GM12878 (cell line): Measurements from ENCODE around the gene NHERF2. TPM values are rescaled to one million over a fixed set of nuclear protein-coding genes. Genes with fewer than 3 reads are reported as not detected.

Experiments used
- BACH1 ChIP-seq: fragments of 450-650 bp; IDR thresholded peaks from 2 replicates; pipeline ENCODE4 v1.6.1; 2017; ENCODE audit warnings: mild to moderate bottlenecking, borderline replicate concordance
- FOS ChIP-seq: IDR thresholded peaks from 3 replicates; pipeline ENCODE4 v1.6.1; 2011; ENCODE audit warnings: borderline replicate concordance; ENCODE audit not compliant: insufficient read length; ENCODE audit errors: extremely low read depth
- FOXK2 ChIP-seq: fragments of 450-650 bp; IDR thresholded peaks from 2 replicates; pipeline ENCODE4 v1.6.1; 2017; ENCODE audit warnings: mild to moderate bottlenecking, moderate library complexity
- FOXM1 ChIP-seq: IDR thresholded peaks from 2 replicates; pipeline ENCODE4 v1.6.1; 2012; ENCODE audit warnings: low read depth, mild to moderate bottlenecking, inconsistent platforms, low read length, moderate library complexity
- HCFC1 ChIP-seq: fragments of 150-350 bp; IDR thresholded peaks from 2 replicates; pipeline ENCODE4 v1.6.1; 2014; ENCODE audit warnings: low read length
- IRF4 ChIP-seq: IDR thresholded peaks from 2 replicates; pipeline ENCODE4 v1.6.1; 2011; ENCODE audit warnings: low read depth, low read length
- MYB ChIP-seq: fragments of 150-350 bp; IDR thresholded peaks from 2 replicates; pipeline ENCODE4 v1.6.1; 2014; ENCODE audit warnings: mild to moderate bottlenecking, low read depth, low read length, borderline replicate concordance
- NBN ChIP-seq: fragments of 450-650 bp; IDR thresholded peaks from 2 replicates; pipeline ENCODE4 v1.6.1; 2016
- NFYA ChIP-seq: IDR thresholded peaks from 2 replicates; pipeline ENCODE4 v1.6.1; 2011; ENCODE audit warnings: low read depth, mild to moderate bottlenecking, low read length, improper control_type of control experiment, borderline replicate concordance
- PAX8 ChIP-seq: fragments of 450-650 bp; IDR thresholded peaks from 2 replicates; pipeline ENCODE4 v1.6.1; 2017; ENCODE audit warnings: mild to moderate bottlenecking, moderate library complexity
- POLR2AphosphoS5 ChIP-seq: IDR thresholded peaks from 2 replicates; pipeline ENCODE4 v1.6.1; 2011; ENCODE audit warnings: mild to moderate bottlenecking, low read length, inconsistent platforms
- RB1 ChIP-seq: fragments of 450-650 bp; formaldehyde crosslinking; IDR thresholded peaks from 2 replicates; pipeline ENCODE4 v1.6.1; 2017; ENCODE audit warnings: mild to moderate bottlenecking, borderline replicate concordance
- TBL1XR1 ChIP-seq: IDR thresholded peaks from 2 replicates; pipeline ENCODE4 v1.6.1; 2012; ENCODE audit warnings: low read depth, low read length, improper control_type of control experiment
- TCF7 ChIP-seq: IDR thresholded peaks from 2 replicates; pipeline ENCODE4 v1.6.1; 2014; ENCODE audit warnings: antibody characterized with exemption, borderline replicate concordance
- polyA plus RNA-seq, 11 experiments: library from polyadenylated mRNA; depleted of rRNA in 4 of 11; unstranded in 6 of 11; stranded (reverse) in 5 of 11; fragments of >200 nt; fragmentation: Nextera tagmentation in 4 of 11; fragmentation: Illumina TruSeq in 1 of 11; extraction: Ambion mirVana in 4 of 11; extraction: Trizol in 1 of 11; gene quantifications; 1 replicate in 1 of 11; 2 replicates in 10 of 11; pipeline versions ENCODE4 v1.2.1 to v1.2.3, GENCODE V29; 2011 to 2016; ENCODE audit warnings: inconsistent platforms in 2 of 11, missing spikeins in 2 of 11, low read depth in 1 of 11
- total RNA-seq, 4 experiments: library from RNA; depleted of rRNA in 3 of 4; stranded (reverse); fragments of >200 nt in 3 of 4; fragmentation: Illumina TruSeq in 1 of 4; extraction: Trizol in 1 of 4; gene quantifications; 2 replicates each; pipeline versions ENCODE4 v1.2.1 to v1.2.3, GENCODE V29; 2013 to 2021
- TF ChIP-seq, protein P1 (sequence below): fragments of 450-650 bp; IDR thresholded peaks from 2 replicates; pipeline ENCODE4 v1.6.1; 2017; ENCODE audit warnings: mild to moderate bottlenecking, moderate library complexity
- TF ChIP-seq, protein P2 (sequence below): fragments of 450-650 bp; IDR thresholded peaks from 2 replicates; pipeline ENCODE4 v1.6.1; 2016; ENCODE audit warnings: mild to moderate bottlenecking, moderate library complexity, borderline replicate concordance
- TF ChIP-seq, protein P3 (sequence below): fragments of 450-650 bp; IDR thresholded peaks from 2 replicates; pipeline ENCODE4 v1.6.1; 2014; ENCODE audit warnings: mild to moderate bottlenecking
- TF ChIP-seq, protein P4 (sequence below): IDR thresholded peaks from 2 replicates; pipeline ENCODE4 v1.6.1; 2012; ENCODE audit warnings: low read depth, low read length, improper control_type of control experiment
- TF ChIP-seq, protein P5 (sequence below): fragments of 450-650 bp; IDR thresholded peaks from 2 replicates; pipeline ENCODE4 v1.6.1; 2017; ENCODE audit warnings: borderline replicate concordance

NHERF2 gene
- total and polyA plus RNA-seq, 10 of the 15 experiments (the other 5 are each of a cell fraction or from before 2014, with no cell fraction given), result 0.05 to 0.31 (median 0.08) TPM; not detected in 4

DNA sequence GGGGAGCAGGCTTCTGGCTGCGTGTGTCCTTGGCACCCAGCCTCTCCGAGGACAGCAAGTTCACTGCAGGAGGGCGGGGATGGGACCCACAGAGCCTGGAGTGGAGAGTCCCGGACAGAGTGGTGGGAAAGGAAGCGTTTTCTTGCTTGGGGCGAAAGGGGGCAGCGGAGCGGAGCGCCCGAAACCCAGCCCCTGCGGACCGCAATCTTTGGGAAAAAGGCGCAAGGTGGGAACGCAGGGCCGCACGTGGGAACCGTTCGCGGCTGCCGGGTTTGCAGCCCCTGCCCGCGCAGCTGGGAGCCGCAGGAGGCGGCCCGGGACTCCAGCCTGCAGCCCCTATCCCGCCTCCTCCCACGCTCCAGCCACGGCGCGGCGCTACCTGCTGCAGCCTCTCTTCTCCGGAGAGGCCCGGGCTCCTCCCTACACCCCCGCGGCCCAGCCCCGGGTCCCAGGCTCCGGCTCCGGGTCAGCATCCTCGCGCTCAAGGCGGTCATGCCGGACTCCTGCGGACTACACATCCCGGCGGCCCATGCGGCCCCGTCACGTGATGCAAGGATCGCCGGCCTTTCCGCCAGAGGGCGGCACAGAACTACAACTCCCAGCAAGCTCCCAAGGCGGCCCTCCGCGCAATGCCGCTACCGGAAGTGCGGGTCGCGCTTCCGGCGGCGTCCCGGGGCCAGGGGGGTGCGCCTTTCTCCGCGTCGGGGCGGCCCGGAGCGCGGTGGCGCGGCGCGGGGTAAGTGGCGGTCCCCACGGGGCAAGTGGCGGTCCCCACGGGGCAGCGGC lies 20.8 kb downstream of the NHERF2 start, which contains the start of the genes NTHL1 and TSC2 (continued):
- TF ChIP-seq, protein P1, sequence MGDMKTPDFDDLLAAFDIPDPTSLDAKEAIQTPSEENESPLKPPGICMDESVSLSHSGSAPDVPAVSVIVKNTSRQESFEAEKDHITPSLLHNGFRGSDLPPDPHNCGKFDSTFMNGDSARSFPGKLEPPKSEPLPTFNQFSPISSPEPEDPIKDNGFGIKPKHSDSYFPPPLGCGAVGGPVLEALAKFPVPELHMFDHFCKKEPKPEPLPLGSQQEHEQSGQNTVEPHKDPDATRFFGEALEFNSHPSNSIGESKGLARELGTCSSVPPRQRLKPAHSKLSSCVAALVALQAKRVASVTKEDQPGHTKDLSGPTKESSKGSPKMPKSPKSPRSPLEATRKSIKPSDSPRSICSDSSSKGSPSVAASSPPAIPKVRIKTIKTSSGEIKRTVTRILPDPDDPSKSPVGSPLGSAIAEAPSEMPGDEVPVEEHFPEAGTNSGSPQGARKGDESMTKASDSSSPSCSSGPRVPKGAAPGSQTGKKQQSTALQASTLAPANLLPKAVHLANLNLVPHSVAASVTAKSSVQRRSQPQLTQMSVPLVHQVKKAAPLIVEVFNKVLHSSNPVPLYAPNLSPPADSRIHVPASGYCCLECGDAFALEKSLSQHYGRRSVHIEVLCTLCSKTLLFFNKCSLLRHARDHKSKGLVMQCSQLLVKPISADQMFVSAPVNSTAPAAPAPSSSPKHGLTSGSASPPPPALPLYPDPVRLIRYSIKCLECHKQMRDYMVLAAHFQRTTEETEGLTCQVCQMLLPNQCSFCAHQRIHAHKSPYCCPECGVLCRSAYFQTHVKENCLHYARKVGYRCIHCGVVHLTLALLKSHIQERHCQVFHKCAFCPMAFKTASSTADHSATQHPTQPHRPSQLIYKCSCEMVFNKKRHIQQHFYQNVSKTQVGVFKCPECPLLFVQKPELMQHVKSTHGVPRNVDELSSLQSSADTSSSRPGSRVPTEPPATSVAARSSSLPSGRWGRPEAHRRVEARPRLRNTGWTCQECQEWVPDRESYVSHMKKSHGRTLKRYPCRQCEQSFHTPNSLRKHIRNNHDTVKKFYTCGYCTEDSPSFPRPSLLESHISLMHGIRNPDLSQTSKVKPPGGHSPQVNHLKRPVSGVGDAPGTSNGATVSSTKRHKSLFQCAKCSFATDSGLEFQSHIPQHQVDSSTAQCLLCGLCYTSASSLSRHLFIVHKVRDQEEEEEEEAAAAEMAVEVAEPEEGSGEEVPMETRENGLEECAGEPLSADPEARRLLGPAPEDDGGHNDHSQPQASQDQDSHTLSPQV, result peak; percentile 49; the same call in 1 of the 2 replicates
- TF ChIP-seq TBL1XR1, result peak; percentile 39; the same call in 1 of the 2 replicates
- no peak for TF ChIP-seq FOXM1
- no peak for TF ChIP-seq PAX8
- no peak for TF ChIP-seq NFYA
- no peak for TF ChIP-seq FOS
- peak; percentile 99 for TF ChIP-seq HCFC1
- no peak for TF ChIP-seq NBN
- 0 out of 2 replicates have a peak, but pooled peaks have one; percentile 8 for TF ChIP-seq IRF4
- peak; percentile 67; the same call in 1 of the 2 replicates for TF ChIP-seq RB1
- no peak for TF ChIP-seq FOXK2
- TF ChIP-seq, protein P2, sequence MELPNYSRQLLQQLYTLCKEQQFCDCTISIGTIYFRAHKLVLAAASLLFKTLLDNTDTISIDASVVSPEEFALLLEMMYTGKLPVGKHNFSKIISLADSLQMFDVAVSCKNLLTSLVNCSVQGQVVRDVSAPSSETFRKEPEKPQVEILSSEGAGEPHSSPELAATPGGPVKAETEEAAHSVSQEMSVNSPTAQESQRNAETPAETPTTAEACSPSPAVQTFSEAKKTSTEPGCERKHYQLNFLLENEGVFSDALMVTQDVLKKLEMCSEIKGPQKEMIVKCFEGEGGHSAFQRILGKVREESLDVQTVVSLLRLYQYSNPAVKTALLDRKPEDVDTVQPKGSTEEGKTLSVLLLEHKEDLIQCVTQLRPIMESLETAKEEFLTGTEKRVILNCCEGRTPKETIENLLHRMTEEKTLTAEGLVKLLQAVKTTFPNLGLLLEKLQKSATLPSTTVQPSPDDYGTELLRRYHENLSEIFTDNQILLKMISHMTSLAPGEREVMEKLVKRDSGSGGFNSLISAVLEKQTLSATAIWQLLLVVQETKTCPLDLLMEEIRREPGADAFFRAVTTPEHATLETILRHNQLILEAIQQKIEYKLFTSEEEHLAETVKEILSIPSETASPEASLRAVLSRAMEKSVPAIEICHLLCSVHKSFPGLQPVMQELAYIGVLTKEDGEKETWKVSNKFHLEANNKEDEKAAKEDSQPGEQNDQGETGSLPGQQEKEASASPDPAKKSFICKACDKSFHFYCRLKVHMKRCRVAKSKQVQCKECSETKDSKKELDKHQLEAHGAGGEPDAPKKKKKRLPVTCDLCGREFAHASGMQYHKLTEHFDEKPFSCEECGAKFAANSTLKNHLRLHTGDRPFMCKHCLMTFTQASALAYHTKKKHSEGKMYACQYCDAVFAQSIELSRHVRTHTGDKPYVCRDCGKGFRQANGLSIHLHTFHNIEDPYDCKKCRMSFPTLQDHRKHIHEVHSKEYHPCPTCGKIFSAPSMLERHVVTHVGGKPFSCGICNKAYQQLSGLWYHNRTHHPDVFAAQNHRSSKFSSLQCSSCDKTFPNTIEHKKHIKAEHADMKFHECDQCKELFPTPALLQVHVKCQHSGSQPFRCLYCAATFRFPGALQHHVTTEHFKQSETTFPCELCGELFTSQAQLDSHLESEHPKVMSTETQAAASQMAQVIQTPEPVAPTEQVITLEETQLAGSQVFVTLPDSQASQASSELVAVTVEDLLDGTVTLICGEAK, result peak; percentile 90
- no peak for TF ChIP-seq MYB
- TF ChIP-seq, protein P3, sequence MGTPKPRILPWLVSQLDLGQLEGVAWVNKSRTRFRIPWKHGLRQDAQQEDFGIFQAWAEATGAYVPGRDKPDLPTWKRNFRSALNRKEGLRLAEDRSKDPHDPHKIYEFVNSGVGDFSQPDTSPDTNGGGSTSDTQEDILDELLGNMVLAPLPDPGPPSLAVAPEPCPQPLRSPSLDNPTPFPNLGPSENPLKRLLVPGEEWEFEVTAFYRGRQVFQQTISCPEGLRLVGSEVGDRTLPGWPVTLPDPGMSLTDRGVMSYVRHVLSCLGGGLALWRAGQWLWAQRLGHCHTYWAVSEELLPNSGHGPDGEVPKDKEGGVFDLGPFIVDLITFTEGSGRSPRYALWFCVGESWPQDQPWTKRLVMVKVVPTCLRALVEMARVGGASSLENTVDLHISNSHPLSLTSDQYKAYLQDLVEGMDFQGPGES, result no peak
- peak; percentile 90 for TF ChIP-seq BACH1
- TF ChIP-seq POLR2AphosphoS5, result no peak
- TF ChIP-seq, protein P4, sequence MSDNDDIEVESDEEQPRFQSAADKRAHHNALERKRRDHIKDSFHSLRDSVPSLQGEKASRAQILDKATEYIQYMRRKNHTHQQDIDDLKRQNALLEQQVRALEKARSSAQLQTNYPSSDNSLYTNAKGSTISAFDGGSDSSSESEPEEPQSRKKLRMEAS, result peak; percentile 93
- TF ChIP-seq, protein P5, sequence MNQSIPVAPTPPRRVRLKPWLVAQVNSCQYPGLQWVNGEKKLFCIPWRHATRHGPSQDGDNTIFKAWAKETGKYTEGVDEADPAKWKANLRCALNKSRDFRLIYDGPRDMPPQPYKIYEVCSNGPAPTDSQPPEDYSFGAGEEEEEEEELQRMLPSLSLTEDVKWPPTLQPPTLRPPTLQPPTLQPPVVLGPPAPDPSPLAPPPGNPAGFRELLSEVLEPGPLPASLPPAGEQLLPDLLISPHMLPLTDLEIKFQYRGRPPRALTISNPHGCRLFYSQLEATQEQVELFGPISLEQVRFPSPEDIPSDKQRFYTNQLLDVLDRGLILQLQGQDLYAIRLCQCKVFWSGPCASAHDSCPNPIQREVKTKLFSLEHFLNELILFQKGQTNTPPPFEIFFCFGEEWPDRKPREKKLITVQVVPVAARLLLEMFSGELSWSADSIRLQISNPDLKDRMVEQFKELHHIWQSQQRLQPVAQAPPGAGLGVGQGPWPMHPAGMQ, result no peak
- no peak for TF ChIP-seq TCF7
